HCT116 (cell line): Measurements from ENCODE around the gene CRB3. TPM values are rescaled to one million over a fixed set of nuclear protein-coding genes. Genes with fewer than 3 reads are reported as not detected.
A peak's percentile ranks its signal among the peaks of the same experiment; 100 is the strongest.

Source experiments
- ATAC-seq: fragments of 200-7000 bp; cut with Tn5 transposase; 2 replicates; pipeline ENCODE4 v1.9.1; 2020; ENCODE audit warnings: mild to moderate bottlenecking, moderate library complexity
- BruUV-seq: library from RNA; stranded (reverse); fragments of 400-500 nt; replicated peaks from 2 replicates; lab custom pipeline; 2021; lab: Mats Ljungman, UMichigan
- CTCF ChIA-PET: fragments of 300-600 bp; sonication (Branson Sonifier 250); formaldehyde crosslinking; loops from one replicate; lab custom pipeline; 2021; ENCODE audit warnings: antibody characterized with exemption; lab: Charles Lee
- POLR2A ChIA-PET: fragments of 300-600, 350-600 bp; sonication (Branson Sonifier 250); formaldehyde crosslinking; loops from one replicate; lab custom pipeline; 2021; ENCODE audit warnings: antibody characterized with exemption; lab: Charles Lee
- RAD21 ChIA-PET, 2 experiments: fragments of 300-600 bp; sonication (Branson Sonifier 250); formaldehyde crosslinking; loops; one replicate each; lab custom pipeline; 2023; ENCODE audit warnings: low total read pairs in 2 of 2; ENCODE audit not compliant: uncharacterized antibody in 2 of 2, unreplicated experiment in 2 of 2, low non-redundant PET in 1 of 2; lab: Charles Lee
- DNase-seq: peaks from one replicate; pipeline ENCODE4 v3.0.0-alpha.2; 2010; ENCODE audit warnings: low read depth, low spot score
- H2AFZ ChIP-seq: fragments of 200-600 bp; shearing (Covaris generic), sonication (generic); 2 replicates; pipeline ENCODE4 v1.6.1; 2017; ENCODE audit warnings: low read depth, mixed run types, mixed read lengths, antibody characterized with exemption, low read length; ENCODE audit not compliant: poor library complexity, severe bottlenecking
- H3K27ac ChIP-seq: 2 replicates; pipeline ENCODE4 v1.5.1; 2012; ENCODE audit warnings: low read depth, low read length
- H3K27me3 ChIP-seq: fragments of 200-600 bp; sonication (generic); 2 replicates; pipeline ENCODE4 v1.6.1; 2016; ENCODE audit warnings: mixed run types, low read length, mixed read lengths; ENCODE audit not compliant: insufficient read depth
- H3K36me3 ChIP-seq, 2 experiments: fragments of 200-500 bp in 1 of 2; fragments of 200-600 bp in 1 of 2; sonication (Bioruptor generic) in 1 of 2; sonication (generic) in 1 of 2; 2 replicates each; pipeline versions ENCODE4 v1.5.1 to v1.6.1; 2014 to 2016; ENCODE audit warnings: low read length in 2 of 2, inconsistent platforms in 1 of 2, mixed read lengths in 1 of 2, mixed run types in 1 of 2; ENCODE audit not compliant: insufficient read depth in 2 of 2, control insufficient read depth in 1 of 2
- H3K4me1 ChIP-seq, 2 experiments: fragments of 200-600 bp in 1 of 2; sonication (generic) in 1 of 2; 2 replicates each; pipeline versions ENCODE4 v1.5.1 to v1.6.1; 2012 to 2017; ENCODE audit warnings: low read length in 2 of 2, inconsistent platforms in 1 of 2, mild to moderate bottlenecking in 1 of 2, mixed read lengths in 1 of 2, mixed run types in 1 of 2, moderate library complexity in 1 of 2; ENCODE audit not compliant: insufficient read depth in 2 of 2, control insufficient read depth in 1 of 2
- H3K4me2 ChIP-seq: fragments of 200-600 bp; sonication (generic); 2 replicates; pipeline ENCODE4 v1.6.1; 2017; ENCODE audit warnings: mixed run types, low read length, mixed read lengths
- H3K4me3 ChIP-seq, 2 experiments: fragments of 200-600 bp in 1 of 2; sonication (generic) in 1 of 2; replicated peaks in 1 of 2; 2 replicates each; pipeline ENCODE4 v1.5.1; 2011 to 2016; ENCODE audit warnings: low read length in 2 of 2, control low read depth in 1 of 2, low read depth in 1 of 2, mild to moderate bottlenecking in 1 of 2, mixed read lengths in 1 of 2, mixed run types in 1 of 2
- H3K79me2 ChIP-seq: fragments of 200-600 bp; sonication (generic); 2 replicates; pipeline ENCODE4 v1.6.1; 2017; ENCODE audit warnings: mild to moderate bottlenecking, mixed run types, low read length, moderate library complexity, mixed read lengths; ENCODE audit not compliant: insufficient read depth
- H3K9ac ChIP-seq: fragments of 200-600 bp; sonication (generic); 2 replicates; pipeline ENCODE4 v1.6.1; 2016; ENCODE audit warnings: low read length, mixed read lengths
- H3K9me2 ChIP-seq: fragments of 200-600 bp; sonication (generic), shearing (Covaris generic); 2 replicates; pipeline ENCODE4 v1.6.1; 2017; ENCODE audit warnings: mixed run types, mild to moderate bottlenecking, moderate library complexity; ENCODE audit not compliant: insufficient read depth
- H3K9me3 ChIP-seq, 2 experiments: fragments of 200-500 bp in 1 of 2; fragments of 200-600 bp in 1 of 2; sonication (Bioruptor generic) in 1 of 2; sonication (generic) in 1 of 2; 2 replicates each; pipeline ENCODE4 v1.6.1; 2014 to 2017; ENCODE audit warnings: low read length in 2 of 2, mixed read lengths in 2 of 2, inconsistent platforms in 1 of 2, low read depth in 1 of 2, mild to moderate bottlenecking in 1 of 2, mixed run types in 1 of 2, moderate library complexity in 1 of 2; ENCODE audit not compliant: control insufficient read depth in 1 of 2, insufficient read depth in 1 of 2
- H4K20me1 ChIP-seq: fragments of 200-600 bp; sonication (generic), shearing (Covaris generic); 2 replicates; pipeline ENCODE4 v1.6.1; 2017; ENCODE audit warnings: mixed run types, mild to moderate bottlenecking, moderate library complexity; ENCODE audit not compliant: insufficient read depth
- ATF3 ChIP-seq: IDR thresholded peaks from 2 replicates; pipeline ENCODE4 v1.6.1; 2012
- CBX3 ChIP-seq: IDR thresholded peaks from 2 replicates; pipeline ENCODE4 v1.6.1; 2012; ENCODE audit warnings: low read depth
- CEBPB ChIP-seq: IDR thresholded peaks from 2 replicates; pipeline ENCODE4 v1.6.1; 2012; ENCODE audit warnings: low read depth
- CTCF ChIP-seq, 3 experiments: fragments of 200-600 bp in 1 of 3; sonication (generic) in 1 of 3; IDR thresholded peaks in 2 of 3; conservative IDR thresholded peaks in 1 of 3; 2 replicates each; pipeline ENCODE4 v1.5.1; 2012 to 2017; ENCODE audit warnings: low read depth in 2 of 3, low read length in 2 of 3, antibody characterized with exemption in 1 of 3, borderline replicate concordance in 1 of 3, control low read depth in 1 of 3, mild to moderate bottlenecking in 1 of 3, mixed read lengths in 1 of 3, mixed run types in 1 of 3, moderate library complexity in 1 of 3; ENCODE audit not compliant: insufficient read depth in 1 of 3
- EGR1 ChIP-seq: IDR thresholded peaks from 2 replicates; pipeline ENCODE4 v1.6.1; 2012; ENCODE audit warnings: low read depth
- ELF1 ChIP-seq: IDR thresholded peaks from 2 replicates; pipeline ENCODE4 v1.6.1; 2012; ENCODE audit warnings: low read depth, borderline replicate concordance
- EZH2 ChIP-seq: fragments of 200-600 bp; sonication (generic); IDR thresholded peaks from 2 replicates; pipeline ENCODE4 v1.6.1; 2017; ENCODE audit warnings: antibody characterized with exemption, mixed run types
- EZH2phosphoT487 ChIP-seq: fragments of 200-600 bp; IDR thresholded peaks from 2 replicates; pipeline ENCODE4 v1.6.1; 2018; ENCODE audit warnings: antibody characterized with exemption, borderline replicate concordance
- FOSL1 ChIP-seq: IDR thresholded peaks from 2 replicates; pipeline ENCODE4 v1.6.1; 2012; ENCODE audit warnings: low read depth
- MAX ChIP-seq: IDR thresholded peaks from 2 replicates; pipeline ENCODE4 v1.6.1; 2012
- POLR2A ChIP-seq: IDR thresholded peaks from 2 replicates; pipeline ENCODE4 v1.7.0; 2011; ENCODE audit warnings: borderline replicate concordance; ENCODE audit not compliant: insufficient read depth, insufficient read length; ENCODE audit errors: extremely low read depth
- POLR2AphosphoS5 ChIP-seq: IDR thresholded peaks from 2 replicates; pipeline ENCODE4 v1.6.1; 2011; ENCODE audit warnings: mild to moderate bottlenecking, low read depth, low read length, moderate library complexity
- RAD21 ChIP-seq: IDR thresholded peaks from 2 replicates; pipeline ENCODE4 v1.6.1; 2012; ENCODE audit warnings: low read depth, mild to moderate bottlenecking
- REST ChIP-seq: IDR thresholded peaks from 2 replicates; pipeline ENCODE4 v1.6.1; 2012; ENCODE audit warnings: low read depth
- SIN3A ChIP-seq: IDR thresholded peaks from 2 replicates; pipeline ENCODE4 v1.6.1; 2012; ENCODE audit warnings: low read depth
- SP1 ChIP-seq: IDR thresholded peaks from 2 replicates; pipeline ENCODE4 v1.6.1; 2012; ENCODE audit warnings: low read depth
- SRF ChIP-seq: IDR thresholded peaks from 2 replicates; pipeline ENCODE4 v1.6.1; 2012; ENCODE audit warnings: low read depth
- ZBTB33 ChIP-seq: IDR thresholded peaks from 2 replicates; pipeline ENCODE4 v1.6.1; 2011; ENCODE audit warnings: mild to moderate bottlenecking, low read length, moderate library complexity; ENCODE audit not compliant: insufficient replicate concordance; ENCODE audit errors: extremely low read depth
- ZFX ChIP-seq: fragments of 450-650 bp; IDR thresholded peaks from 2 replicates; pipeline ENCODE4 v1.6.1; 2017
- intact Hi-C: fragments of 100-400 bp; cut with micrococcal nuclease; formaldehyde crosslinking; loops from 2 replicates; pipeline ENCODE4 v1.10.0; 2022
- total RNA-seq: library from RNA; stranded (reverse); gene quantifications from one replicate; pipeline ENCODE4 v1.2.1, GENCODE V29; 2021; ENCODE audit not compliant: unreplicated experiment

Gene CRB3
- total RNA-seq, 1 experiment from 2014 or later: 40.5 TPM

GRCh38 chr19:6460099-6460884 lies 3.8 kb upstream of the CRB3 start:
- intact Hi-C loops: no loop called here
- POLR2A ChIA-PET: no interaction called here
- Histone ChIP-seq H3K9me2 (no peaks in the 10 kb centered on the region), H3K4me2 (peak overlapping the region; percentile 99), H3K4me1 (peaks cover 21 to 41% of the 10 kb centered on the region in 2 experiments), H3K27me3 (no peaks in the 10 kb centered on the region), H3K4me3 (peak overlapping the region; percentile 66 to 88), H3K9ac (peak overlapping the region; percentile 71), H3K9me3 (no peaks in the 10 kb centered on the region), H4K20me1 (no peaks in the 10 kb centered on the region), H3K36me3 (peaks cover 3 to 5% of the 10 kb centered on the region in 2 experiments; a peak in 2 of 4 replicates), H2AFZ (peak overlapping the region; percentile 44), H3K79me2 (peaks cover 13% of the 10 kb centered on the region), H3K27ac (peak overlapping the region; percentile 62)
- CTCF ChIA-PET: interaction anchor here (1.0 kb wide), 1 partner anchor 35 kb away, joined by 4 read pairs; the partner anchor contains the start of gene KHSRP
- DNase-seq (peak; percentile 97), ATAC-seq (peak; percentile 73)
- RAD21 ChIA-PET: interaction anchor here in 1 of 2 experiments (0.7 kb wide), 1 partner anchor 123 kb away, joined by 4 read pairs; no protein-coding TSS in a partner anchor
- no TSS peak for BruUV-seq
- TF ChIP-seq ELF1: no peak
- no peak for TF ChIP-seq ZFX
- TF ChIP-seq EZH2: no peak
- 0 out of 2 replicates have a peak, but pooled peaks have one; percentile 34 for TF ChIP-seq POLR2AphosphoS5
- no peak for TF ChIP-seq SRF
- TF ChIP-seq REST: no peak
- TF ChIP-seq POLR2A: no peak
- no peak for TF ChIP-seq CEBPB
- TF ChIP-seq SP1: peak; percentile 87
- TF ChIP-seq RAD21: no peak
- TF ChIP-seq EGR1: no peak
- no peak for TF ChIP-seq EZH2phosphoT487
- no peak for TF ChIP-seq ZBTB33
- peak; percentile 12; the same call in 1 of the 2 replicates for TF ChIP-seq SIN3A
- TF ChIP-seq CBX3: peak; percentile 36
- TF ChIP-seq MAX: peak; percentile 69
- TF ChIP-seq ATF3: no peak
- peak in 2 of 3 experiments; percentile 48 to 61; a peak in 4 of 6 replicates for TF ChIP-seq CTCF (IDR thresholded peaks at IDR 0.05 in 2 of 3, conservative IDR thresholded peaks at IDR 0.05 in 1 of 3; ENCODE audit: borderline replicate concordance in 1 of 3, insufficient read depth in 1 of 3, low read depth in 2 of 3, low read length in 2 of 3)
- no peak; the same call in 1 of the 2 replicates for TF ChIP-seq FOSL1
